Measurements from ENCODE around the gene DNAH8. TPM values are rescaled to one million over a fixed set of nuclear protein-coding genes. Genes with fewer than 3 reads are reported as not detected.

The DNAH8 gene
- total and polyA plus RNA-seq, 10 donors, result 0.20 to 15.6 (median 5.2) TPM

GRCh38 chr6:39016839-39017546, 301.9 kb downstream of the DNAH8 start:
- WGBS, 5 donors, result 80 to 92% (median 88%) methylated on average over 7 of the region's 7 CpGs
- TF ChIP-seq CTCF (IDR thresholded peaks at IDR 0.05 in 8 of 11, conservative IDR thresholded peaks at IDR 0.05 in 3 of 11), result no peak
- TF ChIP-seq POLR2AphosphoS5 (IDR thresholded peaks at IDR 0.05), result no peak
- no peak for TF ChIP-seq POLR2A (IDR thresholded peaks at IDR 0.05)
- no peak for DNase-seq

GRCh38 chr6:39017547-39017880, 302.4 kb downstream of the DNAH8 start:
- Histone ChIP-seq H3K4me3 (no peak overlapping the region), H3K36me3 (no peaks in the 10 kb centered on the region), H3K27ac (no peak overlapping the region), H3K4me1 (no peaks in the 10 kb centered on the region), H3K27me3 (replicated peaks in 1 of 7) (peaks cover 0 to 30% (median 0%) of the 10 kb centered on the region in 7 donors), H3K9me3 (no peaks in the 10 kb centered on the region)
- no peak for DNase-seq
- TF ChIP-seq POLR2A (IDR thresholded peaks at IDR 0.05) (no peak), POLR2AphosphoS5 (IDR thresholded peaks at IDR 0.05) (no peak), CTCF (IDR thresholded peaks at IDR 0.05 in 8 of 11, conservative IDR thresholded peaks at IDR 0.05 in 3 of 11) (no peak)
- 66 to 86% (median 73%) methylated on average over 4 of the region's 4 CpGs for WGBS, 5 donors
- intact Hi-C loops (cut with DNase I; ENCODE audit: low total_unique reads), result no loop called here

More at GRCh38 chr6:39016839-39017546, 301.9 kb downstream of the DNAH8 start:
- Histone ChIP-seq H3K9me3 (no peaks in the 10 kb centered on the region), H3K4me1 (no peaks in the 10 kb centered on the region), H3K36me3 (no peaks in the 10 kb centered on the region), H3K27ac (no peak overlapping the region), H3K4me3 (no peak overlapping the region), H3K27me3 (replicated peaks in 1 of 7) (peaks cover 0 to 30% (median 0%) of the 10 kb centered on the region in 7 donors)
- intact Hi-C loops (cut with DNase I; ENCODE audit: low total_unique reads), result no loop called here

- Histone ChIP-seq H3K36me3 (no peaks in the 10 kb centered on the region), H3K27ac (no peak overlapping the region), H3K4me1 (no peaks in the 10 kb centered on the region), H3K27me3 (replicated peaks in 1 of 7) (peaks cover 0 to 30% (median 0%) of the 10 kb centered on the region in 7 donors), H3K9me3 (no peaks in the 10 kb centered on the region), H3K4me3 (no peak overlapping the region)
- TF ChIP-seq CTCF (IDR thresholded peaks at IDR 0.05 in 8 of 11, conservative IDR thresholded peaks at IDR 0.05 in 3 of 11), result no peak
- WGBS, 5 donors, result 63 to 81% (median 76%) methylated on average over 5 of the region's 5 CpGs
- intact Hi-C loops (cut with DNase I; ENCODE audit: low total_unique reads), result no loop called here
- DNase-seq, result no peak
Measured at GRCh38 chr6:39018103-39018502, 303.0 kb downstream of the DNAH8 start.

GRCh38 chr6:39020136-39020535, 305.0 kb downstream of the DNAH8 start:
- Histone ChIP-seq H3K36me3 (no peaks in the 10 kb centered on the region), H3K27me3 (replicated peaks in 1 of 7) (peaks cover 0 to 39% (median 0%) of the 10 kb centered on the region in 7 donors), H3K9me3 (no peaks in the 10 kb centered on the region), H3K4me3 (no peak overlapping the region), H3K27ac (no peak overlapping the region), H3K4me1 (no peaks in the 10 kb centered on the region)
- DNase-seq, result no peak
- no peak for TF ChIP-seq POLR2AphosphoS5 (IDR thresholded peaks at IDR 0.05)
- TF ChIP-seq POLR2A (IDR thresholded peaks at IDR 0.05), result no peak
- no peak for TF ChIP-seq CTCF (IDR thresholded peaks at IDR 0.05 in 8 of 11, conservative IDR thresholded peaks at IDR 0.05 in 3 of 11)
- intact Hi-C loops (cut with DNase I; ENCODE audit: low total_unique reads), result no loop called here
- WGBS, 5 donors, result 70 to 87% (median 80%) methylated on average over 2 of the region's 2 CpGs

Measured in spleen (tissue), 11 donors.